Measurements from ENCODE around the gene STPG4.
"Not testable (repeated sequence)": the region's sequence is repeated elsewhere in the genome, so short reads cannot be mapped to it uniquely, and the experiment has no call there.

GRCh38 chr2:47124740-47125139 lies 30.4 kb downstream of the STPG4 start:
- TF ChIP-seq CTCF, POLR2A (IDR thresholded peaks at IDR 0.05): not testable (repeated sequence)
